Measurements from ENCODE around the gene RPS16.

DNA sequence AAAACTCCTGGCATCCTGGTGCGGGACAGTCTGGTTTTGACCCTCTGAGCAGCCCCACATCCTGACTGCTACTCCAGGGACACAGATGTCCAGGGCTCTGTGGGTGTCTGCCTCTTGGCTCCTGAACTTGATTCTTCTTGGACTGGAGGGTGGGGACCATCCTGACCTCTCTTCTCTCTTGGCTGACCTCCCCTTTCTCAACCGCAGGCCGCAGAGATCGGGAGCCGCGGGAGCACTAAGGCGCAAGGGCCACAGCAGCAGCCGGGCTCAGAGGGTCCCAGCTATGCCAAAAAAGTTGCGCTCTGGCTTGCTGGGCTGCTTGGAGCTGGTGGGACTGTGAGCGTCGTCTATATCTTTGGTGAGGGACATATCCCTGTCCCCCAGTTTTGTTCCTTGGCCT is 45.9 kb upstream of the RPS16 start:
- TF ChIP-seq, protein P1, sequence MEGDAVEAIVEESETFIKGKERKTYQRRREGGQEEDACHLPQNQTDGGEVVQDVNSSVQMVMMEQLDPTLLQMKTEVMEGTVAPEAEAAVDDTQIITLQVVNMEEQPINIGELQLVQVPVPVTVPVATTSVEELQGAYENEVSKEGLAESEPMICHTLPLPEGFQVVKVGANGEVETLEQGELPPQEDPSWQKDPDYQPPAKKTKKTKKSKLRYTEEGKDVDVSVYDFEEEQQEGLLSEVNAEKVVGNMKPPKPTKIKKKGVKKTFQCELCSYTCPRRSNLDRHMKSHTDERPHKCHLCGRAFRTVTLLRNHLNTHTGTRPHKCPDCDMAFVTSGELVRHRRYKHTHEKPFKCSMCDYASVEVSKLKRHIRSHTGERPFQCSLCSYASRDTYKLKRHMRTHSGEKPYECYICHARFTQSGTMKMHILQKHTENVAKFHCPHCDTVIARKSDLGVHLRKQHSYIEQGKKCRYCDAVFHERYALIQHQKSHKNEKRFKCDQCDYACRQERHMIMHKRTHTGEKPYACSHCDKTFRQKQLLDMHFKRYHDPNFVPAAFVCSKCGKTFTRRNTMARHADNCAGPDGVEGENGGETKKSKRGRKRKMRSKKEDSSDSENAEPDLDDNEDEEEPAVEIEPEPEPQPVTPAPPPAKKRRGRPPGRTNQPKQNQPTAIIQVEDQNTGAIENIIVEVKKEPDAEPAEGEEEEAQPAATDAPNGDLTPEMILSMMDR (IDR thresholded peaks at IDR 0.05) = no peak
- no peak for TF ChIP-seq EP300 (IDR thresholded peaks at IDR 0.05; ENCODE audit: low read depth)
- TF ChIP-seq POLR2AphosphoS5 (IDR thresholded peaks at IDR 0.05) = no peak
- TF ChIP-seq POLR2A (IDR thresholded peaks at IDR 0.05) = no peak
